ENCODE measurements around the gene RNF183. TPM values are rescaled to one million over a fixed set of nuclear protein-coding genes. Genes with fewer than 3 reads are reported as not detected.

Gene RNF183
- total RNA-seq, 4 donors from 2014 or later: 1.1 to 1.5 TPM; not detected in 2

DNA sequence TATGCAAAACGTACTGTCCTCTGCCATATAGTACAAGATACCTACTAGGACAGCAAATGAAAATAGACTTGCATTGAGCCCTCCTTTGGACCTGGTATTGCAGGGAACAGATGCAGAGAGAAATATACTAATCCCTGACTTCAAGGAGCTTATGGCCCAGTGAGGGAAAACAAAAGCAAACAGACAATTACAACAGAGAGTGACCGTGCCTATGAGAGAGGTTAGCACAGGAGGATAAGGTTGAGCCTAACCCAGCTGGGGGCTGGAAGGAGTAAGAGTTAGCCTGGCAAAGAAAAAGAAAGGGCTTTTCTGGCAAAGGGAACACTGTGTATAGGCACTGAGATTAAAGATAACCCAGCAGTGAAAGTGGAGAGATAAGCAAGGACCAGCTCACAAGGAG lies 33.3 kb downstream of the RNF183 start:
- no peak overlapping the region for H3K4me3 ChIP-seq (ENCODE audit: low read depth, poor library complexity, severe bottlenecking)
- intact Hi-C loops (cut with DNase I; ENCODE audit: low total_unique reads): no loop called here
- TF ChIP-seq CTCF (IDR thresholded peaks at IDR 0.05) (no peak), POLR2A (IDR thresholded peaks at IDR 0.05) (no peak)
- DNase-seq (ENCODE audit: low spot score in 2 of 2): no peak
- 91 to 94% methylated on average over 2 of the region's 2 CpGs for WGBS, 2 donors

- 93 to 95% methylated on average over 2 of the region's 2 CpGs for WGBS, 2 donors
- no peak overlapping the region for H3K4me3 ChIP-seq (ENCODE audit: low read depth, poor library complexity, severe bottlenecking)
- TF ChIP-seq POLR2A (IDR thresholded peaks at IDR 0.05) (no peak), CTCF (IDR thresholded peaks at IDR 0.05) (no peak)
- intact Hi-C loops (cut with DNase I; ENCODE audit: low total_unique reads): no loop called here
- no peak for DNase-seq (ENCODE audit: low spot score in 2 of 2)
Measured at GRCh38 chr9:113269355-113269754, 33.8 kb downstream of the RNF183 start.

DNA sequence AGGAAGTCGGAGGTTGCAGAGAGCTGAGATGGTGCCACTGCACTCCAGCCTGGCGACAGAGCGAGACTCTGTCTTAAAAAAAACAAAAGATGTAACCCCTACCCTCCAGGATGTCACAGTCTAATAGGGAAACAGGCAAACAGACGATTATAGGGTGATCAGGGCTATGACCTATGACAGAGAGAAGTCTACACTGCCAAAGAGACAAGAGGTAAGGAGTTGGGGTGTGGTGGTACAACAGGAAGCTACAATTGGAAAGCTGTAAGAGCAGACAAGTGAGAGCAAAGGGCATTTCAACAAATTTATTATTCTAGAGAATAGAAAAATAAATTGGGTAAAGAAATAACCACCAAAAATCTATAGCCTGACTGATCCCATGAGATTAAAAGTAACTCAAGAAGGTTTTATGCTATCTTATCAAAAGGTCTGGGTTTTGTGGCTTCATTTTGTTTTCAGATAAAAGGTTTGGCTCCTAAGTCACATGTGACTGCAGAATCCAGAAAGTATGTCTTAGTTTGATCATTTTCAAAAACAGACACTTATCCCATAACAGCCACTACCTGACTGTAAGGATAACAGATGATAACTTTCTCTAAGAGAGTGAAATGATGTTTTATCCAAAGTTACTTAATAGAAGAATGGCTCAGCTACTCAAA lies 35.1 kb downstream of the RNF183 start:
- no peak for TF ChIP-seq CTCF (IDR thresholded peaks at IDR 0.05)
- no peak for TF ChIP-seq POLR2A (IDR thresholded peaks at IDR 0.05)
- intact Hi-C loops (cut with DNase I; ENCODE audit: low total_unique reads): no loop called here
- WGBS, 2 donors: 89 to 95% methylated on average over 4 of the region's 4 CpGs
- DNase-seq (ENCODE audit: low spot score in 2 of 2): no peak
- H3K4me3 ChIP-seq (ENCODE audit: low read depth, poor library complexity, severe bottlenecking): no peak overlapping the region

- TF ChIP-seq CTCF (IDR thresholded peaks at IDR 0.05) (no peak), POLR2A (IDR thresholded peaks at IDR 0.05) (no peak)
- no peak for DNase-seq (ENCODE audit: low spot score in 2 of 2)
- 82% methylated on average over 3 of the region's 3 CpGs for WGBS, 2 donors
- no peak overlapping the region for H3K4me3 ChIP-seq (ENCODE audit: low read depth, poor library complexity, severe bottlenecking)
- intact Hi-C loops (cut with DNase I; ENCODE audit: low total_unique reads): no loop called here
Measured at GRCh38 chr9:113266174-113266573, 37.0 kb downstream of the RNF183 start.

DNA sequence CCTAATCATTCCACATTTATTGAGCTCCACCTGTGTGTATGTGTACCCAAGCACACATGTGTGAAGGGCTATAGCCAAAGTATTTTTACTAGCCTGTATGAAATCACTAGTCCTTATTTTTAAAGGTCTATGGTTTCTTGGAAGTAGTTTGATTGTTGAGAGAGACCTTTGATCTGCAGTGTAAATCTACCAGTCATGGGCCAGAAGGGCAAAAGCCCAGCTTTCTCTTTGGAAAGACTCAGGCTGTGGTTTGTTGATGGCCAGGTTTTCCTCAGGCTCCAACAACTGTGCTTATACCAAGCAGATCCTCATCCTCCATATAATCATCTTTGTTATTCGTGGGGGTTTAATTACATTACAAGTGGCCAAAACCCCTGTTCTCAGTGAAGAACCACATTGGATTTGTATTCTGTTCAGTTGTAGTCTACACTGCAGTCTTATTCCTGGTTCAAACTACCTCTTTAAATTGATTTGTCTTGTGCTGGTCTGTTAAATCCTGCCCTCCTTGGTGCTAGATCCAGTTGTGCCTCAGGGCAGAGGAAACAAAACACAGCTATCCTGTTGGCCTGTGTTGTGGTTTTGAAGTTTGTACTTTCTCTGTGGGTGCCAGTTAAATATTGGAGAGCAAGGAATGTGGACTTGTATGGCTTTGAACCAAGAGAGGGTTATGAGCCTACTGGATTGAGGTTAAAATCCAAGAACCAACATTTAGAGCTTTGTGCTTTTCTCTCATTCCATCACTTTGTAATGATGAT lies 41.1 kb downstream of the RNF183 start:
- TF ChIP-seq CTCF (IDR thresholded peaks at IDR 0.05) (no peak), POLR2A (IDR thresholded peaks at IDR 0.05) (no peak)
- DNase-seq (ENCODE audit: low spot score in 2 of 2): no peak
- 83 to 89% methylated on average over 1 of the region's 1 CpG for WGBS, 2 donors
- intact Hi-C loops (cut with DNase I; ENCODE audit: low total_unique reads): no loop called here
- no peak overlapping the region for H3K4me3 ChIP-seq (ENCODE audit: low read depth, poor library complexity, severe bottlenecking)
